WI38 (cell line): ENCODE measurements around the gene BRMS1L.
A peak's percentile ranks its signal among the peaks of the same experiment; 100 is the strongest.
"Not testable (repeated sequence)": the region's sequence is repeated elsewhere in the genome, so short reads cannot be mapped to it uniquely, and the experiment has no call there.

Experiments
- H3K4me3 ChIP-seq: 2 replicates; pipeline ENCODE4 v1.5.1; 2011; ENCODE audit warnings: low read depth, mild to moderate bottlenecking, control low read depth, low read length
- CTCF ChIP-seq: IDR thresholded peaks from 2 replicates; pipeline ENCODE4 v1.5.1; 2012; ENCODE audit warnings: low read depth, mild to moderate bottlenecking, control low read depth, low read length

BRMS1L gene

GRCh38 chr14:35814371-35815005 is 11.7 kb upstream of the BRMS1L start:
- H3K4me3 ChIP-seq = no peak overlapping the region
- peak; percentile 78 for TF ChIP-seq CTCF

- peak; percentile 43 for TF ChIP-seq CTCF
- H3K4me3 ChIP-seq = no peak overlapping the region
Measured at GRCh38 chr14:35818346-35819115, 7.6 kb upstream of the BRMS1L start.

- TF ChIP-seq CTCF = no peak
- H3K4me3 ChIP-seq = no peak overlapping the region
Measured at GRCh38 chr14:35819591-35820540, 6.3 kb upstream of the BRMS1L start.

GRCh38 chr14:35821564-35822411 is 4.3 kb upstream of the BRMS1L start:
- no peak overlapping the region for H3K4me3 ChIP-seq
- peak; percentile 76 for TF ChIP-seq CTCF

GRCh38 chr14:35822501-35822900 is 3.6 kb upstream of the BRMS1L start:
- no peak overlapping the region for H3K4me3 ChIP-seq

GRCh38 chr14:35824446-35825165 is 1.5 kb upstream of the BRMS1L start:
- H3K4me3 ChIP-seq = not testable (repeated sequence)

More at GRCh38 chr14:35822501-35822900, 3.6 kb upstream of the BRMS1L start:
- TF ChIP-seq CTCF = no peak

GRCh38 chr14:35825968-35826217 is 245 bp upstream of the BRMS1L start:
- peak overlapping the region; percentile 93 for H3K4me3 ChIP-seq
- no peak for TF ChIP-seq CTCF
